HepG2 (cell line): ENCODE measurements around the gene SNRNP200. TPM values are rescaled to one million over a fixed set of nuclear protein-coding genes. Genes with fewer than 3 reads are reported as not detected.

Experiments used
- CBX5 ChIP-seq: sonication (generic); formaldehyde crosslinking; IDR thresholded peaks from 2 replicates; pipeline ENCODE4 v1.4.0; 2020; ENCODE audit warnings: missing genetic modification reagents, borderline replicate concordance
- DRAP1 ChIP-seq: IDR thresholded peaks from 2 replicates; pipeline ENCODE4 v1.6.1; 2016; ENCODE audit warnings: missing genetic modification reagents, missing compliant biosample characterization
- EP300 ChIP-seq, 3 experiments: sonication (generic) in 1 of 3; formaldehyde crosslinking in 1 of 3; IDR thresholded peaks; 2 replicates each; pipeline versions ENCODE4 v1.5.1 to v1.6.1; 2011 to 2020; ENCODE audit warnings: low read depth in 2 of 3, low read length in 2 of 3, borderline replicate concordance in 1 of 3, improper control_type of control experiment in 1 of 3, mild to moderate bottlenecking in 1 of 3, missing genetic modification reagents in 1 of 3, moderate library complexity in 1 of 3
- ETV5 ChIP-seq: IDR thresholded peaks from 2 replicates; pipeline ENCODE4 v1.6.1; 2018; ENCODE audit warnings: missing biosample characterization, missing genetic modification reagents, inconsistent platforms, borderline replicate concordance
- FOXJ3 ChIP-seq: sonication (generic); formaldehyde crosslinking; IDR thresholded peaks from 2 replicates; pipeline ENCODE4 v1.4.0; 2020; ENCODE audit warnings: missing genetic modification reagents, mild to moderate bottlenecking, borderline replicate concordance
- FOXK1 ChIP-seq: sonication (generic); formaldehyde crosslinking; IDR thresholded peaks from 2 replicates; pipeline ENCODE4 v1.4.0; 2020; ENCODE audit warnings: low read depth, missing genetic modification reagents, borderline replicate concordance
- GABPA ChIP-seq, 2 experiments: IDR thresholded peaks; 2 replicates each; pipeline ENCODE4 v1.6.1; 2011 to 2016; ENCODE audit warnings: low read depth in 2 of 2, low read length in 1 of 2, missing biosample characterization in 1 of 2, missing genetic modification characterization in 1 of 2
- HOXA5 ChIP-seq: sonication (generic); formaldehyde crosslinking; IDR thresholded peaks from 2 replicates; pipeline ENCODE4 v1.4.0; 2020; ENCODE audit warnings: missing genetic modification reagents
- MIER3 ChIP-seq: IDR thresholded peaks from 2 replicates; pipeline ENCODE4 v1.6.1; 2016; ENCODE audit warnings: missing compliant biosample characterization, borderline replicate concordance
- NBN ChIP-seq: fragments of 450-650 bp; conservative IDR thresholded peaks from 2 replicates; pipeline ENCODE4 v1.6.1; 2017
- NR2C2 ChIP-seq: sonication (generic); formaldehyde crosslinking; IDR thresholded peaks from 2 replicates; pipeline ENCODE4 v1.4.0; 2020; ENCODE audit warnings: missing genetic modification reagents, mild to moderate bottlenecking, moderate library complexity, borderline replicate concordance
- RXRB ChIP-seq: IDR thresholded peaks from 2 replicates; pipeline ENCODE4 v1.6.1; 2016; ENCODE audit warnings: borderline replicate concordance, missing genetic modification reagents, missing compliant biosample characterization
- SIN3B ChIP-seq: fragments of 150-350 bp; IDR thresholded peaks from 2 replicates; pipeline ENCODE4 v1.6.1; 2014; ENCODE audit warnings: low read length
- TCF7L2 ChIP-seq: IDR thresholded peaks from 2 replicates; pipeline ENCODE4 v1.6.1; 2011; ENCODE audit warnings: mild to moderate bottlenecking, low read depth, low read length, moderate library complexity
- ZC3H13 ChIP-seq: sonication (generic); formaldehyde crosslinking; IDR thresholded peaks from 2 replicates; pipeline ENCODE4 v1.8.1; 2023; ENCODE audit warnings: mild to moderate bottlenecking, missing genetic modification reagents, moderate library complexity
- ZFP37 ChIP-seq: sonication (generic); formaldehyde crosslinking; IDR thresholded peaks from 2 replicates; pipeline ENCODE4 v1.4.0; 2020; ENCODE audit warnings: missing genetic modification reagents, borderline replicate concordance
- ZKSCAN8 ChIP-seq: IDR thresholded peaks from 2 replicates; pipeline ENCODE4 v1.6.1; 2016; ENCODE audit warnings: borderline replicate concordance, missing genetic modification reagents, missing compliant biosample characterization
- ZNF3 ChIP-seq: IDR thresholded peaks from 2 replicates; pipeline ENCODE4 v1.7.0; 2017; ENCODE audit warnings: inconsistent platforms
- ZNF331 ChIP-seq: sonication (generic); formaldehyde crosslinking; IDR thresholded peaks from 2 replicates; pipeline ENCODE4 v1.4.0; 2020; ENCODE audit warnings: missing genetic modification reagents
- ZNF34 ChIP-seq: sonication (generic); formaldehyde crosslinking; IDR thresholded peaks from 2 replicates; pipeline ENCODE4 v1.4.0; 2020; ENCODE audit warnings: mild to moderate bottlenecking, missing genetic modification reagents, borderline replicate concordance
- ZNF574 ChIP-seq: sonication (generic); formaldehyde crosslinking; IDR thresholded peaks from 2 replicates; pipeline ENCODE4 v1.4.0; 2020; ENCODE audit warnings: missing genetic modification reagents
- polyA plus RNA-seq, 8 experiments: library from polyadenylated mRNA; depleted of rRNA in 3 of 8; stranded (reverse) in 7 of 8; unstranded in 1 of 8; fragments of >200 nt; fragmentation: Illumina TruSeq in 4 of 8; extraction: Trizol in 4 of 8; gene quantifications; 2 replicates each; pipeline versions ENCODE4 v1.2.1 to v1.2.3, GENCODE V29; 2011 to 2016; ENCODE audit warnings: low read depth in 4 of 8, missing spikeins in 1 of 8, mixed read lengths in 1 of 8; ENCODE audit not compliant: insufficient read depth in 1 of 8
- total RNA-seq, 5 experiments: library from RNA; depleted of rRNA; stranded (reverse); fragments of >200 nt; fragmentation: Illumina TruSeq; extraction: Trizol; gene quantifications; 2 replicates each; pipeline ENCODE4 v1.2.3, GENCODE V29; 2016; ENCODE audit warnings: low read depth in 1 of 5
- TF ChIP-seq, protein P1 (sequence below): sonication (generic); formaldehyde crosslinking; conservative IDR thresholded peaks from 2 replicates; pipeline ENCODE4 v1.8.0; 2022; ENCODE audit warnings: mild to moderate bottlenecking, moderate library complexity, missing genetic modification reagents

The SNRNP200 gene
- total and polyA plus RNA-seq, 2 of the 13 experiments (the other 11 are each of a cell fraction or from before 2014, with no cell fraction given), result 99.0 to 232 TPM

DNA sequence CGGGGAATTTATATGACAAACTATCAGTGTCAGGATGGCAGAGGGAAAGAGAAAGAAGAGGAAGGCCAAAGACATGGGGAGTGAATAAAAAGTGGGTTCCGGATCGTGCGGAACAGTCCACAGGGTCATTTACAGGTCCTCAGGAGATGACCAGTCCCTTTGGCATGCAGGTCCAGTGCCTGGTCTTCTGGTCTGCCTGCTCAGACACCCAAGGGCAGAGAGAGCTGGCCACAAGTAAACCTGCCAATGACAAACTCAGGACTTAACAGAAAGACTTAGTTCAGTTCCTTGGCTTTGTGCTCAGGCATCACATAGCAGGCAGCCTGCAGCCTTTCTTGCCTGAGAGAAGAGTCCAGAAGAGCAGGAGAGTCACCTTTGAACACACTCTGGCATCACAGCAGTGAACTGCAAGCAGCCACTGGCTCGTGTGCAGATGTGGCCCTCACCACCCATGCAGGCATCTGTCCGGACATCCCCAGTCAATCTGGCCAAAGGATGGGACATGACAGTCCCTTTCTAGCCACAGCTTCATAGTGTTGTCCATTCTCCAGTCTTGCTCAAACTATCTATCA lies 53.5 kb downstream of the SNRNP200 start (continued):
- TF ChIP-seq RXRB (CRISPR knock-in tag), result peak; percentile 82
- no peak for TF ChIP-seq FOXJ3
- peak; percentile 53 for TF ChIP-seq NR2C2 (CRISPR knock-in tag)
- TF ChIP-seq TCF7L2, result no peak
- TF ChIP-seq CBX5 (CRISPR knock-in tag), result peak; percentile 76; the same call in 1 of the 2 replicates
- TF ChIP-seq ZNF574 (CRISPR knock-in tag), result peak; percentile 33; the same call in 1 of the 2 replicates
- TF ChIP-seq EP300 (IDR thresholded peaks at IDR 0.05; ENCODE audit: low read depth in 2 of 2, low read length in 2 of 2), result 0 out of 4 replicates have a peak, but pooled peaks of 1 of the 2 experiments have one; percentile 18
- no peak for TF ChIP-seq EP300 (CRISPR knock-in tag; IDR thresholded peaks at IDR 0.05; ENCODE audit: borderline replicate concordance)
- TF ChIP-seq, protein P1, sequence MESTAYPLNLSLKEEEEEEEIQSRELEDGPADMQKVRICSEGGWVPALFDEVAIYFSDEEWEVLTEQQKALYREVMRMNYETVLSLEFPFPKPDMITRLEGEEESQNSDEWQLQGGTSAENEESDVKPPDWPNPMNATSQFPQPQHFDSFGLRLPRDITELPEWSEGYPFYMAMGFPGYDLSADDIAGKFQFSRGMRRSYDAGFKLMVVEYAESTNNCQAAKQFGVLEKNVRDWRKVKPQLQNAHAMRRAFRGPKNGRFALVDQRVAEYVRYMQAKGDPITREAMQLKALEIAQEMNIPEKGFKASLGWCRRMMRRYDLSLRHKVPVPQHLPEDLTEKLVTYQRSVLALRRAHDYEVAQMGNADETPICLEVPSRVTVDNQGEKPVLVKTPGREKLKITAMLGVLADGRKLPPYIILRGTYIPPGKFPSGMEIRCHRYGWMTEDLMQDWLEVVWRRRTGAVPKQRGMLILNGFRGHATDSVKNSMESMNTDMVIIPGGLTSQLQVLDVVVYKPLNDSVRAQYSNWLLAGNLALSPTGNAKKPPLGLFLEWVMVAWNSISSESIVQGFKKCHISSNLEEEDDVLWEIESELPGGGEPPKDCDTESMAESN (CRISPR knock-in tag), result no peak
- TF ChIP-seq SIN3B, result no peak
- TF ChIP-seq ZFP37 (CRISPR knock-in tag), result no peak
- TF ChIP-seq FOXK1, result peak; percentile 84; the same call in 1 of the 2 replicates
- TF ChIP-seq NBN, result no peak
- peak; percentile 44; the same call in 1 of the 2 replicates for TF ChIP-seq ETV5 (CRISPR knock-in tag)
- peak; percentile 85 for TF ChIP-seq MIER3 (CRISPR knock-in tag)
- TF ChIP-seq ZKSCAN8, result 0 out of 2 replicates have a peak, but pooled peaks have one; percentile 69
- TF ChIP-seq ZC3H13 (CRISPR knock-in tag), result 0 out of 2 replicates have a peak, but pooled peaks have one; percentile 65
- no peak for TF ChIP-seq ZNF3 (CRISPR knock-in tag)
- TF ChIP-seq HOXA5, result peak; percentile 66; the same call in 1 of the 2 replicates
- 0 out of 2 replicates have a peak, but pooled peaks have one; percentile 9 for TF ChIP-seq DRAP1
- no peak for TF ChIP-seq GABPA (IDR thresholded peaks at IDR 0.05; ENCODE audit: low read depth, low read length)
- peak; percentile 61; the same call in 1 of the 2 replicates for TF ChIP-seq GABPA (CRISPR knock-in tag; IDR thresholded peaks at IDR 0.05; ENCODE audit: low read depth)
- no peak for TF ChIP-seq ZNF34 (CRISPR knock-in tag)
- TF ChIP-seq ZNF331 (CRISPR knock-in tag), result peak; percentile 77
